Memory B cell (primary cell): ENCODE data around the gene SORCS1.

Source experiments
- ATAC-seq: fragments of 150-1000 bp; cut with Tn5 transposase; 2 replicates; pipeline ENCODE4 v1.10.0; 2021; ENCODE audit warnings: low read depth, mild to moderate bottlenecking, moderate library complexity
- DNase-seq, 2 donors: peaks; one replicate each; pipeline ENCODE4 v3.0.0; 2022; ENCODE audit warnings: low spot score in 2 of 2
- H3K27ac Mint-ChIP-seq: one replicate; pipeline ENCODE4 v1.8.0; 2022; ENCODE audit warnings: mild to moderate bottlenecking, moderate library complexity, mixed read lengths
- H3K27me3 Mint-ChIP-seq: one replicate; pipeline ENCODE4 v1.8.0; 2022; ENCODE audit warnings: mixed read lengths
- H3K36me3 Mint-ChIP-seq: one replicate; pipeline ENCODE4 v1.8.0; 2022; ENCODE audit warnings: mild to moderate bottlenecking, mixed read lengths
- H3K4me1 Mint-ChIP-seq: one replicate; pipeline ENCODE4 v1.8.0; 2022; ENCODE audit warnings: mixed read lengths
- H3K4me3 Mint-ChIP-seq: one replicate; pipeline ENCODE4 v1.8.0; 2022; ENCODE audit warnings: mild to moderate bottlenecking, moderate library complexity, mixed read lengths
- H3K9me3 Mint-ChIP-seq: one replicate; pipeline ENCODE4 v1.8.0; 2022; ENCODE audit warnings: mixed read lengths

The SORCS1 gene

GRCh38 chr10:107011105-107011504, 153.4 kb downstream of the SORCS1 start:
- no peak for ATAC-seq
- Mint-ChIP-seq H3K27ac (no peak overlapping the region), H3K36me3 (no peaks in the 10 kb centered on the region), H3K4me1 (no peaks in the 10 kb centered on the region), H3K9me3 (no peaks in the 10 kb centered on the region), H3K27me3 (no peaks in the 10 kb centered on the region), H3K4me3 (no peak overlapping the region)
- no peak for DNase-seq

GRCh38 chr10:107010531-107010930, 154.0 kb downstream of the SORCS1 start:
- Mint-ChIP-seq H3K4me3 (no peak overlapping the region), H3K27me3 (no peaks in the 10 kb centered on the region), H3K4me1 (no peaks in the 10 kb centered on the region), H3K27ac (no peak overlapping the region), H3K9me3 (no peaks in the 10 kb centered on the region), H3K36me3 (no peaks in the 10 kb centered on the region)
- ATAC-seq (no peak), DNase-seq (no peak)

GRCh38 chr10:107004362-107004761, 160.1 kb downstream of the SORCS1 start:
- no peak overlapping the region for H3K27ac Mint-ChIP-seq
- H3K36me3 Mint-ChIP-seq, result no peaks in the 10 kb centered on the region
- H3K27me3 Mint-ChIP-seq, result peaks cover 2% of the 10 kb centered on the region
- H3K4me1 Mint-ChIP-seq, result no peaks in the 10 kb centered on the region
- no peak for DNase-seq
- no peak overlapping the region for H3K4me3 Mint-ChIP-seq
- H3K9me3 Mint-ChIP-seq, result peaks cover 2% of the 10 kb centered on the region
- ATAC-seq, result no peak

GRCh38 chr10:107002068-107002467, 162.4 kb downstream of the SORCS1 start:
- ATAC-seq, result no peak
- no peaks in the 10 kb centered on the region for H3K36me3 Mint-ChIP-seq
- peaks cover 2% of the 10 kb centered on the region for H3K9me3 Mint-ChIP-seq
- no peak for DNase-seq
- H3K4me1 Mint-ChIP-seq, result no peaks in the 10 kb centered on the region
- no peak overlapping the region for H3K27ac Mint-ChIP-seq
- peaks cover 4% of the 10 kb centered on the region for H3K27me3 Mint-ChIP-seq
- H3K4me3 Mint-ChIP-seq, result no peak overlapping the region

GRCh38 chr10:106999118-106999707, 165.3 kb downstream of the SORCS1 start:
- H3K4me1 Mint-ChIP-seq, result no peaks in the 10 kb centered on the region
- ATAC-seq, result no peak
- H3K36me3 Mint-ChIP-seq, result no peaks in the 10 kb centered on the region
- peaks cover 2% of the 10 kb centered on the region for H3K9me3 Mint-ChIP-seq
- DNase-seq, result no peak
- H3K4me3 Mint-ChIP-seq, result no peak overlapping the region
- H3K27me3 Mint-ChIP-seq, result peaks cover 4% of the 10 kb centered on the region
- no peak overlapping the region for H3K27ac Mint-ChIP-seq

GRCh38 chr10:106997721-106998120, 166.8 kb downstream of the SORCS1 start:
- DNase-seq (no peak), ATAC-seq (no peak)
- no peaks in the 10 kb centered on the region for H3K4me1 Mint-ChIP-seq
- H3K27me3 Mint-ChIP-seq, result peaks cover 2% of the 10 kb centered on the region
- H3K9me3 Mint-ChIP-seq, result no peaks in the 10 kb centered on the region
- no peak overlapping the region for H3K4me3 Mint-ChIP-seq
- no peaks in the 10 kb centered on the region for H3K36me3 Mint-ChIP-seq
- no peak overlapping the region for H3K27ac Mint-ChIP-seq

GRCh38 chr10:106996510-106996909, 168.0 kb downstream of the SORCS1 start:
- no peak overlapping the region for H3K4me3 Mint-ChIP-seq
- no peaks in the 10 kb centered on the region for H3K9me3 Mint-ChIP-seq
- ATAC-seq (no peak), DNase-seq (no peak)
- H3K27me3 Mint-ChIP-seq, result peaks cover 2% of the 10 kb centered on the region
- H3K4me1 Mint-ChIP-seq, result no peaks in the 10 kb centered on the region
- no peaks in the 10 kb centered on the region for H3K36me3 Mint-ChIP-seq
- no peak overlapping the region for H3K27ac Mint-ChIP-seq

- ATAC-seq, result no peak
- no peak for DNase-seq
- Mint-ChIP-seq H3K36me3 (no peaks in the 10 kb centered on the region), H3K4me3 (no peak overlapping the region), H3K27me3 (no peaks in the 10 kb centered on the region), H3K4me1 (no peaks in the 10 kb centered on the region), H3K27ac (no peak overlapping the region), H3K9me3 (no peaks in the 10 kb centered on the region)
These were observed 172.5 kb downstream of the SORCS1 start for GRCh38 chr10:106992055-106992454.

- ATAC-seq, result no peak
- DNase-seq, result no peak
These were observed 173.4 kb downstream of the SORCS1 start for GRCh38 chr10:106991091-106991490.

GRCh38 chr10:106987362-106987761, 177.1 kb downstream of the SORCS1 start:
- Mint-ChIP-seq H3K27ac (no peak overlapping the region), H3K9me3 (no peaks in the 10 kb centered on the region), H3K27me3 (no peaks in the 10 kb centered on the region), H3K36me3 (no peaks in the 10 kb centered on the region), H3K4me1 (no peaks in the 10 kb centered on the region), H3K4me3 (no peak overlapping the region)
- no peak for DNase-seq
- no peak for ATAC-seq

More at GRCh38 chr10:106991091-106991490, 173.4 kb downstream of the SORCS1 start:
- Mint-ChIP-seq H3K36me3 (no peaks in the 10 kb centered on the region), H3K4me1 (no peaks in the 10 kb centered on the region), H3K27ac (no peak overlapping the region), H3K9me3 (no peaks in the 10 kb centered on the region), H3K4me3 (no peak overlapping the region), H3K27me3 (no peaks in the 10 kb centered on the region)

GRCh38 chr10:106982268-106982667, 182.2 kb downstream of the SORCS1 start:
- Mint-ChIP-seq H3K9me3 (no peaks in the 10 kb centered on the region), H3K36me3 (no peaks in the 10 kb centered on the region), H3K4me3 (no peak overlapping the region), H3K27ac (no peak overlapping the region), H3K4me1 (no peaks in the 10 kb centered on the region), H3K27me3 (no peaks in the 10 kb centered on the region)
- ATAC-seq, result no peak
- no peak for DNase-seq

GRCh38 chr10:106981452-106982075, 182.9 kb downstream of the SORCS1 start:
- Mint-ChIP-seq H3K4me3 (no peak overlapping the region), H3K27me3 (peaks cover 1% of the 10 kb centered on the region), H3K4me1 (no peaks in the 10 kb centered on the region), H3K36me3 (no peaks in the 10 kb centered on the region), H3K9me3 (no peaks in the 10 kb centered on the region), H3K27ac (no peak overlapping the region)
- DNase-seq, result no peak
- ATAC-seq, result no peak

GRCh38 chr10:106980495-106981451, 183.7 kb downstream of the SORCS1 start:
- Mint-ChIP-seq H3K4me3 (no peak overlapping the region), H3K36me3 (no peaks in the 10 kb centered on the region), H3K27me3 (peaks cover 2% of the 10 kb centered on the region), H3K9me3 (no peaks in the 10 kb centered on the region), H3K4me1 (no peaks in the 10 kb centered on the region), H3K27ac (no peak overlapping the region)
- ATAC-seq (no peak), DNase-seq (no peak)

- H3K27ac Mint-ChIP-seq, result no peak overlapping the region
- peaks cover 2% of the 10 kb centered on the region for H3K27me3 Mint-ChIP-seq
- no peaks in the 10 kb centered on the region for H3K4me1 Mint-ChIP-seq
- H3K36me3 Mint-ChIP-seq, result no peaks in the 10 kb centered on the region
- no peaks in the 10 kb centered on the region for H3K9me3 Mint-ChIP-seq
- ATAC-seq (no peak), DNase-seq (no peak)
- no peak overlapping the region for H3K4me3 Mint-ChIP-seq
These were observed 185.8 kb downstream of the SORCS1 start for GRCh38 chr10:106978756-106979155.
